ENCODE measurements around the gene STARD3.
A peak's percentile ranks its signal among the peaks of the same experiment; 100 is the strongest.

The STARD3 gene

GRCh38 chr17:39661744-39662541, 25.0 kb downstream of the STARD3 start:
- Histone ChIP-seq H3K4me1 (ENCODE audit: control insufficient read depth, insufficient read depth, low read length) (peaks cover 27% of the 10 kb centered on the region), H3K4me3 (ENCODE audit: low read length) (no peak overlapping the region), H3K36me3 (ENCODE audit: control insufficient read depth, insufficient read depth, low read length) (peaks cover 14% of the 10 kb centered on the region; the same call in 1 of the 2 replicates), H3K9me3 (ENCODE audit: control insufficient read depth, insufficient read depth, low read length) (no peaks in the 10 kb centered on the region), H3K27me3 (ENCODE audit: control insufficient read depth, insufficient read depth, low read length) (no peaks in the 10 kb centered on the region), H3K27ac (ENCODE audit: low read length) (no peak overlapping the region)
- DNase-seq (ENCODE audit: low read depth, low spot score): no peak
- WGBS (ENCODE audit: insufficient coverage, insufficient read length): no CpG with 5 or more reads among the region's 8 CpGs

DNA sequence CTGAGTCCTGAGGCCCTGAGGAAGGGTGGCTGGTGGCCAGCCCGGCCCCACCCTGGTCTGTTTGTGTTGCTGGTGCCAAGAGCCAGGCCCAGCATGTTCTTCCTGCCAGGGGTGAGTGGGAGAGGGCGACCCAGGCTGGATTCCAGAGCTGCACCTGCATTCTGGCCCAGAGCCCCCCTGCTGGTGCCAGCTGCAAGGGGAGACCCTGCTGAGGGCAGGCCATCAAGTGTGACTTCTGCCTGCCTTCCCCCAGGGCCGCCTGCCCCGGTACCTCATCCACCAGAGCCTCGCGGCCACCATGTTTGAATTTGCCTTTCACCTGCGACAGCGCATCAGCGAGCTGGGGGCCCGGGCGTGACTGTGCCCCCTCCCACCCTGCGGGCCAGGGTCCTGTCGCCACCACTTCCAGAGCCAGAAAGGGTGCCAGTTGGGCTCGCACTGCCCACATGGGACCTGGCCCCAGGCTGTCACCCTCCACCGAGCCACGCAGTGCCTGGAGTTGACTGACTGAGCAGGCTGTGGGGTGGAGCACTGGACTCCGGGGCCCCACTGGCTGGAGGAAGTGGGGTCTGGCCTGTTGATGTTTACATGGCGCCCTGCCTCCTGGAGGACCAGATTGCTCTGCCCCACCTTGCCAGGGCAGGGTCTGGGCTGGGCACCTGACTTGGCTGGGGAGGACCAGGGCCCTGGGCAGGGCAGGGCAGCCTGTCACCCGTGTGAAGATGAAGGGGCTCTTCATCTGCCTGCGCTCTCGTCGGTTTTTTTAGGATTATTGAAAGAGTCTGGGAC, 25.8 kb downstream of the STARD3 start:
- WGBS (ENCODE audit: insufficient coverage, insufficient read length): no CpG with 5 or more reads among the region's 22 CpGs
- no peak overlapping the region for H3K4me3 ChIP-seq (ENCODE audit: low read length)
- H3K36me3 ChIP-seq (ENCODE audit: control insufficient read depth, insufficient read depth, low read length): peaks cover 12% of the 10 kb centered on the region; the same call in 1 of the 2 replicates
- no peaks in the 10 kb centered on the region for H3K9me3 ChIP-seq (ENCODE audit: control insufficient read depth, insufficient read depth, low read length)
- H3K4me1 ChIP-seq (ENCODE audit: control insufficient read depth, insufficient read depth, low read length): peaks cover 25% of the 10 kb centered on the region
- H3K27ac ChIP-seq (ENCODE audit: low read length): no peak overlapping the region
- DNase-seq (ENCODE audit: low read depth, low spot score): no peak
- H3K27me3 ChIP-seq (ENCODE audit: control insufficient read depth, insufficient read depth, low read length): no peaks in the 10 kb centered on the region; the same call in 1 of the 2 replicates

DNA sequence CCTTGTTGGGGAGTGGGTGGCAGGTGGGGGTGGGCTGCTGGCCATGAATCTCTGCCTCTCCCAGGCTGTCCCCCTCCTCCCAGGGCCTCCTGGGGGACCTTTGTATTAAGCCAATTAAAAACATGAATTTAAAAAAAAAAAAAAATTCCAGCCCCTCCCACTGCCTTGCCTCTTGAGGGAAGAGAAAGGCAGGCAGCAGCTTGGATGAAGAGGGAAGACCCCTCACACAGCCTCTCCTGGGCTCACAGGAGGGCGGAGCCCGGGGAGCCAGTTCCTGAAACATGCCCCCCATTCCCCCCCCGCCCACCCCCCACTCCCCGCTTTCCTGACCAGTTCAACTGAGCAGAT, 26.4 kb downstream of the STARD3 start:
- Histone ChIP-seq H3K9me3 (ENCODE audit: control insufficient read depth, insufficient read depth, low read length) (no peaks in the 10 kb centered on the region), H3K4me3 (ENCODE audit: low read length) (no peak overlapping the region), H3K27ac (ENCODE audit: low read length) (no peak overlapping the region), H3K4me1 (ENCODE audit: control insufficient read depth, insufficient read depth, low read length) (peaks cover 22% of the 10 kb centered on the region), H3K36me3 (ENCODE audit: control insufficient read depth, insufficient read depth, low read length) (peaks cover 12% of the 10 kb centered on the region; the same call in 1 of the 2 replicates), H3K27me3 (ENCODE audit: control insufficient read depth, insufficient read depth, low read length) (no peaks in the 10 kb centered on the region; the same call in 1 of the 2 replicates)
- DNase-seq (ENCODE audit: low read depth, low spot score): no peak
- no CpG with 5 or more reads among the region's 4 CpGs for WGBS (ENCODE audit: insufficient coverage, insufficient read length)

DNA sequence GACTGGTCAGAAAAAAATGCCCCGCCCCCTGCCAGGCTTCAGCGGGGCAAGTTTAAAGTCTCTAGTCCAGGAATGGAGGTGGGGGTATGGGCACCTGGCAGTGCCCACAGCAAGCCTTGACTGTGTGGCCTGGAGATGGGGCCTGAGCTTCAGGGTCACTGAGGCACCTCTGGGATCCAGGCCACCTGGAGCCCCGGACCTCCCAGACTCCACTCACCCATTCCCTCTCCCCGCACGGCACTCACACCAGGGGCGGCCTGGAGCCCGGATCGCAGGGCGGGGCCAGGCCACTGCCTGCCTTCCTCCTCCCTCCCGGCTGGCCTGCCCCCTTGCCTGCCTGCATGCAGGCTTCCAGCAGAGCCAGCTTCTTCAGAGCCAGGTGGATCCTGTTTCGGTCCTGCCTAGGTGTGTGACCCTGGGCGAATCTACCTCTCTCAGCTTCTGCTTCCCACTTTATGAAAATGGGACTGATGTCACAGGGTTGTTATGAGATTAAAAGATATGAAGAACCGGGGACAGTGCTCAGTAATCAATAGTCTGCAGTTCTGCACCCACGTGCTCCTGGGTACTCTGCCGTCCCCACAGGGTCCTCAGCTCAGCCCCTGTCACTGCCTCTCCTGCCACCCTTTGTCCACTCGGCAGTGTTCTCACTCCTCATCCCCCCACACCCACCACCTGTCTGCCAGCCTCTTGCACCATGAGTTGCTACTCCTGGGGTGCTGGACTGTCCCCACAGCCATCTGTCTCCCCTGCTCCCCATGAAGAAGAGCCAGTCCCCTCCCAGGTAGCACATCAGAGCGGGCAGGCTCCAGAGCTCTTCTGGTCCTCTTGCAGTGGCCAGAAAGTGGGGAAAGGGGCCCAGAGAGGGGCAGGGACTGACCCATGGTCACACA, 27.0 kb downstream of the STARD3 start:
- no peaks in the 10 kb centered on the region for H3K9me3 ChIP-seq (ENCODE audit: control insufficient read depth, insufficient read depth, low read length)
- no CpG with 5 or more reads among the region's 17 CpGs for WGBS (ENCODE audit: insufficient coverage, insufficient read length)
- H3K27me3 ChIP-seq (ENCODE audit: control insufficient read depth, insufficient read depth, low read length): no peaks in the 10 kb centered on the region; the same call in 1 of the 2 replicates
- H3K36me3 ChIP-seq (ENCODE audit: control insufficient read depth, insufficient read depth, low read length): peaks cover 12% of the 10 kb centered on the region; the same call in 1 of the 2 replicates
- DNase-seq (ENCODE audit: low read depth, low spot score): no peak
- peak overlapping the region; percentile 11; the same call in 1 of the 2 replicates for H3K4me3 ChIP-seq (ENCODE audit: low read length)
- no peak overlapping the region for H3K27ac ChIP-seq (ENCODE audit: low read length)
- H3K4me1 ChIP-seq (ENCODE audit: control insufficient read depth, insufficient read depth, low read length): peaks cover 25% of the 10 kb centered on the region

- Histone ChIP-seq H3K27ac (ENCODE audit: low read length) (no peak within 1 kb of the TSS), H3K27me3 (ENCODE audit: control insufficient read depth, insufficient read depth, low read length) (no peaks in the 10 kb centered on the region; the same call in 1 of the 2 replicates), H3K9me3 (ENCODE audit: control insufficient read depth, insufficient read depth, low read length) (no peaks in the 10 kb centered on the region), H3K4me3 (ENCODE audit: low read length) (no peak within 1 kb of the TSS), H3K4me1 (ENCODE audit: control insufficient read depth, insufficient read depth, low read length) (peaks cover 25% of the 10 kb centered on the region), H3K36me3 (ENCODE audit: control insufficient read depth, insufficient read depth, low read length) (peaks cover 11% of the 10 kb centered on the region; the same call in 1 of the 2 replicates)
- WGBS (ENCODE audit: insufficient coverage, insufficient read length): no CpG with 5 or more reads among the region's 15 CpGs
- no peak for DNase-seq (ENCODE audit: low read depth, low spot score)
Observed at GRCh38 chr17:39664581-39665561, 27.9 kb downstream of the STARD3 start, which contains the start of gene TCAP. Gene TCAP (plus strand): TSS chr17:39665349. CDS start chr17:39665360, 11 bp downstream.

GRCh38 chr17:39665642-39666224, 28.8 kb downstream of the STARD3 start:
- DNase-seq (ENCODE audit: low read depth, low spot score): no peak
- peaks cover 25% of the 10 kb centered on the region for H3K4me1 ChIP-seq (ENCODE audit: control insufficient read depth, insufficient read depth, low read length)
- no peak overlapping the region for H3K27ac ChIP-seq (ENCODE audit: low read length)
- no peak overlapping the region for H3K4me3 ChIP-seq (ENCODE audit: low read length)
- no peaks in the 10 kb centered on the region; the same call in 1 of the 2 replicates for H3K27me3 ChIP-seq (ENCODE audit: control insufficient read depth, insufficient read depth, low read length)
- H3K36me3 ChIP-seq (ENCODE audit: control insufficient read depth, insufficient read depth, low read length): peaks cover 4% of the 10 kb centered on the region; the same call in 1 of the 2 replicates
- no CpG with 5 or more reads among the region's 17 CpGs for WGBS (ENCODE audit: insufficient coverage, insufficient read length)
- no peaks in the 10 kb centered on the region for H3K9me3 ChIP-seq (ENCODE audit: control insufficient read depth, insufficient read depth, low read length)

- Histone ChIP-seq H3K4me3 (ENCODE audit: low read length) (no peak overlapping the region), H3K27ac (ENCODE audit: low read length) (no peak overlapping the region), H3K9me3 (ENCODE audit: control insufficient read depth, insufficient read depth, low read length) (no peaks in the 10 kb centered on the region), H3K36me3 (ENCODE audit: control insufficient read depth, insufficient read depth, low read length) (no peaks in the 10 kb centered on the region; the same call in 1 of the 2 replicates), H3K4me1 (ENCODE audit: control insufficient read depth, insufficient read depth, low read length) (peaks cover 25% of the 10 kb centered on the region), H3K27me3 (ENCODE audit: control insufficient read depth, insufficient read depth, low read length) (no peaks in the 10 kb centered on the region; the same call in 1 of the 2 replicates)
- no CpG with 5 or more reads among the region's 2 CpGs for WGBS (ENCODE audit: insufficient coverage, insufficient read length)
- DNase-seq (ENCODE audit: low read depth, low spot score): no peak
Observed at GRCh38 chr17:39666231-39666600, 29.3 kb downstream of the STARD3 start.

GRCh38 chr17:39666601-39667261, 29.8 kb downstream of the STARD3 start:
- no peaks in the 10 kb centered on the region for H3K9me3 ChIP-seq (ENCODE audit: control insufficient read depth, insufficient read depth, low read length)
- H3K36me3 ChIP-seq (ENCODE audit: control insufficient read depth, insufficient read depth, low read length): no peaks in the 10 kb centered on the region
- no peaks in the 10 kb centered on the region; the same call in 1 of the 2 replicates for H3K27me3 ChIP-seq (ENCODE audit: control insufficient read depth, insufficient read depth, low read length)
- WGBS (ENCODE audit: insufficient coverage, insufficient read length): no CpG with 5 or more reads among the region's 11 CpGs
- peaks cover 25% of the 10 kb centered on the region for H3K4me1 ChIP-seq (ENCODE audit: control insufficient read depth, insufficient read depth, low read length)
- no peak overlapping the region for H3K27ac ChIP-seq (ENCODE audit: low read length)
- no peak overlapping the region for H3K4me3 ChIP-seq (ENCODE audit: low read length)
- DNase-seq (ENCODE audit: low read depth, low spot score): no peak
